Measurements from ENCODE around the gene PLEKHJ1.

Gene PLEKHJ1

DNA sequence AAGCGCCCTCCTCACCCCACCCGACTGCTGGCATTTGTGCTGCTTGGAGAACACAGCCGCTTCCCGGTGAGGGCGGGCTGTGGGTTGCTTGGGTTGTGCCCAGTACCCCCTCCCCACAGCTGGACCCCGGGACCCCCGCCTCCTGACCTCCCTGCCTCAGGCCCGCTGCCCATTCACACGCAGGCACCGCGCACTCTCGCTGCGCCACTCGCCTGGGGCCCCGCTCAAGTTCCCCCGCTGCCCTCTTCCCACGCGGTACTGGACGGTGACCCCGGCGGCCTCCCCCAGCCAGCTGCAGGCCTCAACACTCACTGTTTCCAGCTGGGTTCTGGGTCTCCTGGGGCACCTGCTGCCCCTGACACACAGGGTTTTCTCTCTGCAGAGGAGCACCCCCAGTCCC lies 16.4 kb downstream of the PLEKHJ1 start:
- Histone ChIP-seq H2AFZ (ENCODE audit: low read depth, low read length) (no peak overlapping the region), H3K27ac (ENCODE audit: low read length) (no peak overlapping the region), H4K20me1 (ENCODE audit: insufficient read depth, low read length) (peaks cover 8% of the 10 kb centered on the region), H3K79me2 (ENCODE audit: low read length) (no peaks in the 10 kb centered on the region), H3K4me2 (ENCODE audit: low read length) (no peak overlapping the region), H3K27me3 (ENCODE audit: low read depth, low read length) (no peaks in the 10 kb centered on the region), H3K4me1 (ENCODE audit: low read length) (0 out of 2 replicates have a peak, but pooled peaks cover 3% of the 10 kb centered on the region), H3K9ac (ENCODE audit: low read length) (no peak overlapping the region), H3K9me3 (ENCODE audit: insufficient read depth, low read length) (no peaks in the 10 kb centered on the region), H3K36me3 (replicated peaks; ENCODE audit: low read depth, low read length) (peaks cover 43% of the 10 kb centered on the region), H3K4me3 (ENCODE audit: low read length) (no peak overlapping the region)
- TF ChIP-seq EZH2phosphoT487 (IDR thresholded peaks at IDR 0.05; ENCODE audit: low read depth) = no peak
- TF ChIP-seq, protein P1, sequence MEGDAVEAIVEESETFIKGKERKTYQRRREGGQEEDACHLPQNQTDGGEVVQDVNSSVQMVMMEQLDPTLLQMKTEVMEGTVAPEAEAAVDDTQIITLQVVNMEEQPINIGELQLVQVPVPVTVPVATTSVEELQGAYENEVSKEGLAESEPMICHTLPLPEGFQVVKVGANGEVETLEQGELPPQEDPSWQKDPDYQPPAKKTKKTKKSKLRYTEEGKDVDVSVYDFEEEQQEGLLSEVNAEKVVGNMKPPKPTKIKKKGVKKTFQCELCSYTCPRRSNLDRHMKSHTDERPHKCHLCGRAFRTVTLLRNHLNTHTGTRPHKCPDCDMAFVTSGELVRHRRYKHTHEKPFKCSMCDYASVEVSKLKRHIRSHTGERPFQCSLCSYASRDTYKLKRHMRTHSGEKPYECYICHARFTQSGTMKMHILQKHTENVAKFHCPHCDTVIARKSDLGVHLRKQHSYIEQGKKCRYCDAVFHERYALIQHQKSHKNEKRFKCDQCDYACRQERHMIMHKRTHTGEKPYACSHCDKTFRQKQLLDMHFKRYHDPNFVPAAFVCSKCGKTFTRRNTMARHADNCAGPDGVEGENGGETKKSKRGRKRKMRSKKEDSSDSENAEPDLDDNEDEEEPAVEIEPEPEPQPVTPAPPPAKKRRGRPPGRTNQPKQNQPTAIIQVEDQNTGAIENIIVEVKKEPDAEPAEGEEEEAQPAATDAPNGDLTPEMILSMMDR (IDR thresholded peaks at IDR 0.05; ENCODE audit: low read depth, low read length) = no peak

DNA sequence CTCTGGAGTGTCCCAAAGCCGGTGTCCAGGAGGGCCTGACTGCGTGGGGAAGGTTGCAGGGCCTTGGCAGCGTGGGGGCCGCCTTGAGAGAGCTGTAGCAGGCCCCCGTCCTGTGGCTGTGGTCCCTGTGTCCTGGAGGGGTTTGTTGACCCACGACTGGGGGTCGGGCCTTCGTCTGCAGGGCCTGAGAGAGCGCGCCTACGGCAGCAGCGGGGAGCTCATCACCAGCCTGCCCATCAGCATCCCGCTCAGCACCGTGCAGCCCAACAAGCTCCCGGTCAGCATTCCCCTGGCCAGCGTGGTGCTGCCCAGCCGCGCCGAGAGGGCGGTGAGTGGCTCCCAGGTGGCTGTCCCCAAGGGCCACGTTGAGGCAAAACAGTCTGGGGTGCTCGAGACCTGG lies 18.5 kb downstream of the PLEKHJ1 start:
- no peak overlapping the region for H3K27ac ChIP-seq (ENCODE audit: low read length)
- no peaks in the 10 kb centered on the region for H3K9me3 ChIP-seq (ENCODE audit: insufficient read depth, low read length)
- H3K4me3 ChIP-seq (ENCODE audit: low read length) = no peak overlapping the region
- H3K79me2 ChIP-seq (ENCODE audit: low read length) = no peaks in the 10 kb centered on the region
- H3K36me3 ChIP-seq (replicated peaks; ENCODE audit: low read depth, low read length) = peaks cover 46% of the 10 kb centered on the region
- H3K9ac ChIP-seq (ENCODE audit: low read length) = no peak overlapping the region
- H2AFZ ChIP-seq (ENCODE audit: low read depth, low read length) = no peak overlapping the region
- 0 out of 2 replicates have a peak, but pooled peaks cover 3% of the 10 kb centered on the region for H3K4me1 ChIP-seq (ENCODE audit: low read length)
- peaks cover 3% of the 10 kb centered on the region for H4K20me1 ChIP-seq (ENCODE audit: insufficient read depth, low read length)
- TF ChIP-seq, protein P1 (IDR thresholded peaks at IDR 0.05; ENCODE audit: low read depth, low read length) = no peak
- TF ChIP-seq EZH2phosphoT487 (IDR thresholded peaks at IDR 0.05; ENCODE audit: low read depth) = no peak
- H3K27me3 ChIP-seq (ENCODE audit: low read depth, low read length) = no peaks in the 10 kb centered on the region
- no peak overlapping the region for H3K4me2 ChIP-seq (ENCODE audit: low read length)

DNA sequence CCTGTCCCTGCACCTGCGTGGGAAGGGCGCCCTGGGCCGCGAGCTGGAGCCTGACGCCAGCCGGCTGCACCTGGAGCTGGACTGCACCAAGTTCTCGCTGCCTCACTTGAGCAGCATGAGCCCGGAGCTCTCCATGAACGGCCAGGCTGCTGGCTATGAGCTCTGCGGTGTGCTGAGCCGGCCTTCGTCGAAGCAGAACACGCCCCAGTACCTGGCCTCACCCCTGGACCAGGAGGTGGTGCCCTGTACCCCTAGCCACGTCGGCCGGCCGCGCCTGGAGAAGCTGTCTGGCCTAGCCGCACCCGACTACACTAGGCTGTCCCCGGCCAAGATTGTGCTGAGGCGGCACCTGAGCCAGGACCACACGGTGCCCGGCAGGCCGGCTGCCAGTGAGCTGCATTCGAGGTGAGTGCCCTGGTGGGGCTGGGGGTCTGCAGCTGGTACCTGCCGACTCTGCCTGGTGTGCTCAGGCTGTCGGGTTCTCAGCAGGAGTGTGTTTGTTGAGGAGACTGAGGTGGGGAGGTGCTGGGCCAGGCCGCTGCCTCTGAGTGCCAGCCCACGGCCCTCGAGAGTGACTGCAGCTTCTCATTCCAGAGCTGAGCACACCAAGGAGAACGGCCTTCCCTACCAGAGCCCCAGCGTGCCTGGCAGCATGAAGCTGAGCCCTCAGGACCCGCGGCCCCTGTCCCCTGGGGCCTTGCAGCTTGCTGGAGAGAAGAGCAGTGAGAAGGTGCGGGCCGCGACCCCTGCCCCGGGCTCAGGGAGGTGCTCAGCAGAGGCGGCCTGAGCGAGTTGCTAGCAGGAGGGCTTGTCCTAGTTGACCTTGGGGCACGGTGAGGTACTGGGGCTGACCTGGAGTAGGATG lies 19.5 kb downstream of the PLEKHJ1 start:
- H3K27ac ChIP-seq (ENCODE audit: low read length) = no peak overlapping the region
- no peak overlapping the region for H3K4me2 ChIP-seq (ENCODE audit: low read length)
- H4K20me1 ChIP-seq (ENCODE audit: insufficient read depth, low read length) = peaks cover 3% of the 10 kb centered on the region; the same call in 1 of the 2 replicates
- H3K4me1 ChIP-seq (ENCODE audit: low read length) = 0 out of 2 replicates have a peak, but pooled peaks cover 3% of the 10 kb centered on the region
- no peaks in the 10 kb centered on the region for H3K79me2 ChIP-seq (ENCODE audit: low read length)
- H3K27me3 ChIP-seq (ENCODE audit: low read depth, low read length) = no peaks in the 10 kb centered on the region
- no peak overlapping the region for H3K4me3 ChIP-seq (ENCODE audit: low read length)
- no peak overlapping the region for H2AFZ ChIP-seq (ENCODE audit: low read depth, low read length)
- no peak overlapping the region for H3K9ac ChIP-seq (ENCODE audit: low read length)
- TF ChIP-seq, protein P1 (IDR thresholded peaks at IDR 0.05; ENCODE audit: low read depth, low read length) = no peak
- no peak for TF ChIP-seq EZH2phosphoT487 (IDR thresholded peaks at IDR 0.05; ENCODE audit: low read depth)
- H3K9me3 ChIP-seq (ENCODE audit: insufficient read depth, low read length) = no peaks in the 10 kb centered on the region
- peaks cover 49% of the 10 kb centered on the region for H3K36me3 ChIP-seq (replicated peaks; ENCODE audit: low read depth, low read length)

DNA sequence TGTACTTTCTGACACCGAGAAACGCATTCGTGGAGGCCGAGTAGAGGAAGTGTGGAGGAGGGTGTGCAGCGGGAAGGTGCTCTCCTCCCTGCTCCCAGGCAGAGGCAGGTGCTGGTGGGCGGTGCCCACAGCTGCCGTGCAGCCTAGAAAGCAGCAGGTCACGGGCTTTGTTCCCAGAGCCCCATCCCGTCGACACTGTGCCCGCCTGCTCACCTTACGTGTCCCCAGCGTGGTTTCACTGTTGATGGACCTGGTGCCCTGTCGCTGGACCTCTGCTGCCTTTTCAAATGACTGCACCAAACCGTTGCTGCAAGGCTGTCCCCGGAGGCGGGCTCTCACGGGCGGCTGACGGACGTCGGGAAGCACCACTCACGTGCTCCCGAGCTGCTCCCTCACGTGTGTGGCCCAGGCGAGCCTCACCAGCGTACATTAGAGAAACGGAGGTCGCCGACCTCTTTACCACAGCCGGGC lies 20.8 kb downstream of the PLEKHJ1 start:
- no peak for TF ChIP-seq EZH2phosphoT487 (IDR thresholded peaks at IDR 0.05; ENCODE audit: low read depth)
- TF ChIP-seq, protein P1 (IDR thresholded peaks at IDR 0.05; ENCODE audit: low read depth, low read length) = no peak
- no peak overlapping the region for H3K27ac ChIP-seq (ENCODE audit: low read length)
- H3K9ac ChIP-seq (ENCODE audit: low read length) = no peak overlapping the region
- H3K79me2 ChIP-seq (ENCODE audit: low read length) = no peaks in the 10 kb centered on the region
- H3K9me3 ChIP-seq (ENCODE audit: insufficient read depth, low read length) = no peaks in the 10 kb centered on the region
- no peak overlapping the region for H2AFZ ChIP-seq (ENCODE audit: low read depth, low read length)
- H3K36me3 ChIP-seq (replicated peaks; ENCODE audit: low read depth, low read length) = peaks cover 58% of the 10 kb centered on the region
- no peaks in the 10 kb centered on the region for H3K27me3 ChIP-seq (ENCODE audit: low read depth, low read length)
- H3K4me3 ChIP-seq (ENCODE audit: low read length) = no peak overlapping the region
- H4K20me1 ChIP-seq (ENCODE audit: insufficient read depth, low read length) = peaks cover 3% of the 10 kb centered on the region; the same call in 1 of the 2 replicates
- H3K4me2 ChIP-seq (ENCODE audit: low read length) = no peak overlapping the region
- H3K4me1 ChIP-seq (ENCODE audit: low read length) = 0 out of 2 replicates have a peak, but pooled peaks cover 3% of the 10 kb centered on the region
